Endodermal cell (in vitro differentiated cells): ENCODE measurements around the gene IFIT2. TPM values are rescaled to one million over a fixed set of nuclear protein-coding genes. Genes with fewer than 3 reads are reported as not detected.

ENCODE experiments used
- DNase-seq: peaks from one replicate; pipeline ENCODE4 v3.0.0-alpha.2; 2017
- H3K27ac ChIP-seq: 2 replicates; pipeline ENCODE4 v1.5.1; 2013; ENCODE audit warnings: mild to moderate bottlenecking, low read depth, low read length, moderate library complexity
- H3K27me3 ChIP-seq: 2 replicates; pipeline ENCODE4 v1.6.1; 2013; ENCODE audit warnings: mild to moderate bottlenecking, low read length, moderate library complexity; ENCODE audit not compliant: insufficient read depth, control insufficient read depth, poor library complexity, severe bottlenecking
- H3K36me3 ChIP-seq: 2 replicates; pipeline ENCODE4 v1.7.0; 2013; ENCODE audit warnings: mild to moderate bottlenecking, low read length, moderate library complexity; ENCODE audit not compliant: control insufficient read depth, insufficient read depth
- H3K4me1 ChIP-seq: one replicate; pipeline ENCODE4 v1.7.0; 2013; ENCODE audit warnings: low read length; ENCODE audit not compliant: control insufficient read depth, insufficient read depth
- H3K4me3 ChIP-seq: 2 replicates; pipeline ENCODE4 v1.5.1; 2013; ENCODE audit warnings: mild to moderate bottlenecking, low read length, moderate library complexity
- H3K9ac ChIP-seq: 2 replicates; pipeline ENCODE4 v1.6.1; 2013; ENCODE audit warnings: mild to moderate bottlenecking, low read length, moderate library complexity; ENCODE audit not compliant: poor library complexity, severe bottlenecking; ENCODE audit errors: extremely low read depth
- H3K9me3 ChIP-seq: 2 replicates; pipeline ENCODE4 v1.6.1; 2013; ENCODE audit warnings: mild to moderate bottlenecking, low read length, moderate library complexity; ENCODE audit not compliant: control insufficient read depth
- H3K27ac Mint-ChIP-seq: 2 replicates; pipeline ENCODE4 v1.8.0; 2020; ENCODE audit warnings: mixed read lengths
- H3K27me3 Mint-ChIP-seq: 2 replicates; pipeline ENCODE4 v1.8.0; 2021; ENCODE audit warnings: mild to moderate bottlenecking, mixed read lengths; ENCODE audit not compliant: insufficient read depth
- H3K36me3 Mint-ChIP-seq: 2 replicates; pipeline ENCODE4 v1.8.0; 2020; ENCODE audit warnings: low read depth, mixed read lengths
- H3K4me1 Mint-ChIP-seq: 2 replicates; pipeline ENCODE4 v1.8.0; 2020; ENCODE audit warnings: mixed read lengths
- H3K4me3 Mint-ChIP-seq: 2 replicates; pipeline ENCODE4 v1.8.0; 2020; ENCODE audit warnings: mild to moderate bottlenecking, moderate library complexity, mixed read lengths
- H3K9me3 Mint-ChIP-seq: 2 replicates; pipeline ENCODE4 v1.8.0; 2020; ENCODE audit warnings: mild to moderate bottlenecking, mixed read lengths
- WGBS, 2 experiments: methylation state at CpG; one replicate each; pipeline versions ENCODE4 v1.1.5 to v1.1.7; 2013; ENCODE audit warnings: missing lambda C conversion rate in 2 of 2, mixed read lengths in 1 of 2; ENCODE audit not compliant: insufficient coverage in 1 of 2, insufficient read length in 1 of 2; 5-methylcytosine and 5-hydroxymethylcytosine counted together
- total RNA-seq, 2 donors: library from RNA; stranded (reverse); fragmentation: NEBNext Ultra II Directional in 1 of 2; extraction: Animal tissue kit (Norgen Biotek cat#: 25700) in 1 of 2; gene quantifications; 2 replicates in 1 of 2; 3 replicates in 1 of 2; pipeline ENCODE4 v1.2.1, GENCODE V29; 2021
- TF ChIP-seq, protein P1 (sequence below): fragments of 200-600 bp; sonication (generic); conservative IDR thresholded peaks from 2 replicates; pipeline ENCODE4 v1.5.0; 2021; ENCODE audit warnings: antibody characterized with exemption, mild to moderate bottlenecking

Gene IFIT2
- total RNA-seq, 2 donors from 2014 or later = 0.37 TPM; not detected in 1

DNA sequence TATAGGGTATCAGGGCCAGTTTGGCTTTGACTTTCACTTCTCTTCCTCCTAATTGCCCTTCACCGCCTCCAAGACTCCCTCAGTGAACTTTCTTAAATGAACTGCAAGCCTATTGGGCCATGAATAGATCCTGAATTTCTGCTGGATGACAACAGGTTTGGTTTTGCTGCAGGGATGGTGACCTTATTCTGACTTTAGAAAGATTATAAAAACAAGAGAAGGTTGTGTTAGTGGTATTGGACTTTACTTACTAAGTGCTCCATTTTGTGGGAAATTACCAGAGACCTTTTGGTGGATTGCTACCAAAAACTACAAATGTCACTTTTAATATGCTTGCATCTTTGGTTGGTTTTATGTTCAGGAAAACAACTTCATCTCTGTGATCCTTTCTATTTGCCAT lies 38.8 kb upstream of the IFIT2 start:
- no peaks in the 10 kb centered on the region for H3K27me3 Mint-ChIP-seq
- H3K36me3 Mint-ChIP-seq = no peaks in the 10 kb centered on the region
- H3K9ac ChIP-seq = no peak overlapping the region
- TF ChIP-seq, protein P1, sequence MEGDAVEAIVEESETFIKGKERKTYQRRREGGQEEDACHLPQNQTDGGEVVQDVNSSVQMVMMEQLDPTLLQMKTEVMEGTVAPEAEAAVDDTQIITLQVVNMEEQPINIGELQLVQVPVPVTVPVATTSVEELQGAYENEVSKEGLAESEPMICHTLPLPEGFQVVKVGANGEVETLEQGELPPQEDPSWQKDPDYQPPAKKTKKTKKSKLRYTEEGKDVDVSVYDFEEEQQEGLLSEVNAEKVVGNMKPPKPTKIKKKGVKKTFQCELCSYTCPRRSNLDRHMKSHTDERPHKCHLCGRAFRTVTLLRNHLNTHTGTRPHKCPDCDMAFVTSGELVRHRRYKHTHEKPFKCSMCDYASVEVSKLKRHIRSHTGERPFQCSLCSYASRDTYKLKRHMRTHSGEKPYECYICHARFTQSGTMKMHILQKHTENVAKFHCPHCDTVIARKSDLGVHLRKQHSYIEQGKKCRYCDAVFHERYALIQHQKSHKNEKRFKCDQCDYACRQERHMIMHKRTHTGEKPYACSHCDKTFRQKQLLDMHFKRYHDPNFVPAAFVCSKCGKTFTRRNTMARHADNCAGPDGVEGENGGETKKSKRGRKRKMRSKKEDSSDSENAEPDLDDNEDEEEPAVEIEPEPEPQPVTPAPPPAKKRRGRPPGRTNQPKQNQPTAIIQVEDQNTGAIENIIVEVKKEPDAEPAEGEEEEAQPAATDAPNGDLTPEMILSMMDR = no peak
- DNase-seq = no peak
- no peaks in the 10 kb centered on the region for H3K36me3 ChIP-seq
- H3K27me3 ChIP-seq = no peaks in the 10 kb centered on the region
- no peak overlapping the region for H3K27ac Mint-ChIP-seq
- no peak overlapping the region for H3K27ac ChIP-seq
- H3K4me3 Mint-ChIP-seq = no peak overlapping the region
- H3K4me1 ChIP-seq = no peaks in the 10 kb centered on the region
- H3K4me3 ChIP-seq = no peak overlapping the region
- peaks cover 6% of the 10 kb centered on the region for H3K9me3 ChIP-seq
- H3K9me3 Mint-ChIP-seq = no peaks in the 10 kb centered on the region
- 92% methylated on average over 1 of the region's 1 CpG; no CpG with 5 or more reads in 1 of the 2 experiments for WGBS, 2 experiments
- peaks cover 19% of the 10 kb centered on the region for H3K4me1 Mint-ChIP-seq

DNA sequence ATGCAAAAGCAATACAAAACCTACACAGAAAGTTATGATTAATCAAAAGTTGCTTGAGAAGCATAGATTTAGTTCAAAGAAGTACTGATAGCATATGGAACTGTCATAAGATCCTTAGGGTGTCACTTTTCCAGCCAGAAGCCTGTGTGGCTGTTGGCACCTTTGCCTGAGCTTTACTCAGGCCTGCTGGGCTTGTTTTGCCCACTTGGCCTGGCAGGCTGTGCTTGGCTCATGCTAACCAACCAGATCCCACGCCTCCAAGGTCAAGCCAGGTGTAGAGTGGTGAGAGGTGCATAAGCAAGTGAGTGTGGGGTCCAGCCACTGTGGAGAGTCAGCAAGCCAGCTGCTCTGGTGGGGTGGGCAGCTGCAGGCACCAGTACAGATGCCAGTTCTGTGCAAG lies 38.3 kb upstream of the IFIT2 start:
- no peak for DNase-seq
- H3K27me3 Mint-ChIP-seq = no peaks in the 10 kb centered on the region
- no peaks in the 10 kb centered on the region for H3K27me3 ChIP-seq
- H3K36me3 Mint-ChIP-seq = no peaks in the 10 kb centered on the region
- 97% methylated on average over 1 of the region's 1 CpG; no CpG with 5 or more reads in 1 of the 2 experiments for WGBS, 2 experiments
- peaks cover 19% of the 10 kb centered on the region for H3K4me1 Mint-ChIP-seq
- no peak overlapping the region for H3K9ac ChIP-seq
- TF ChIP-seq, protein P1 = no peak
- peaks cover 6% of the 10 kb centered on the region for H3K9me3 ChIP-seq
- no peaks in the 10 kb centered on the region for H3K4me1 ChIP-seq
- no peak overlapping the region for H3K27ac Mint-ChIP-seq
- H3K36me3 ChIP-seq = no peaks in the 10 kb centered on the region
- H3K27ac ChIP-seq = no peak overlapping the region
- no peak overlapping the region for H3K4me3 Mint-ChIP-seq
- no peak overlapping the region for H3K4me3 ChIP-seq
- H3K9me3 Mint-ChIP-seq = no peaks in the 10 kb centered on the region

DNA sequence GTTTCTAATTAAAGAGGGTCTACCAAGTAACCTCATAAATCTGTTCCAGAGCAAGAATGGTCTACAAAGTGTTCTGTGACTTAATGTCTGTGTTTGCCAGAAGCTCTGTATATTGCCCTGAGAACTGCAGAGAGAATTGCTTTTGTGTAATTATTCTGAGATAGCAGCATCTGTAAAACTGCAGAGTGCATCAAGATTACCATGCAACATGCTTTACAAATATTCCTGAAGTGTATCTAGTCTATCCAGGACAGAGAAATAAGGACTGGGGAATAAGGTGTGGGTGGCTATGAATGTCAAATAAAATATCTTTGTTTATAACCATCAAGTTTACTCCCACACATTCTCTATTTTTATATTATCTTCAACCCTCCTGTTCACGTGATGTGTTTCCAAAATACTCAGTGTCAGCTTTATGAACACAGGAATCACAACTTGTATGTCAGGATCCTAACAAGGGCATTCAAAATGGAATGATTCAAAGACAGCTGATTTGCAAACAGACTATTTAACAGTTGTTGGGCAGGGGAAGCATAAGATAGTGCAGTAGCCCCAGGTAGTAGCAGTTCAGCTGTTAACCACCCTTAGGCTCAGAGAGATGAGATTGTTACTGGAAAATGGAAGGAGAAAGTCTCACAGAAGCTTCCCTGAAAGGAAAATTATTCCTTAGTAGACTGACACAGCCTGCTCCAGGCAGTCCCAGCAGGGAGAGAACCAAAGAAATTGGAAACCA lies 35.0 kb upstream of the IFIT2 start:
- no peak overlapping the region for H3K27ac Mint-ChIP-seq
- H3K4me3 Mint-ChIP-seq = no peak overlapping the region
- H3K27me3 Mint-ChIP-seq = no peaks in the 10 kb centered on the region
- H3K36me3 Mint-ChIP-seq = no peaks in the 10 kb centered on the region
- H3K9me3 Mint-ChIP-seq = no peaks in the 10 kb centered on the region
- H3K4me1 ChIP-seq = no peaks in the 10 kb centered on the region
- no peaks in the 10 kb centered on the region for H3K36me3 ChIP-seq
- WGBS, 2 experiments = 88 to 100% methylated on average over 1 of the region's 1 CpG
- H3K4me1 Mint-ChIP-seq = peaks cover 16% of the 10 kb centered on the region
- no peaks in the 10 kb centered on the region for H3K27me3 ChIP-seq
- H3K4me3 ChIP-seq = no peak overlapping the region
- H3K9ac ChIP-seq = no peak overlapping the region
- H3K27ac ChIP-seq = no peak overlapping the region
- no peak for DNase-seq
- peaks cover 6% of the 10 kb centered on the region for H3K9me3 ChIP-seq
- TF ChIP-seq, protein P1 = no peak
